Subcutaneous abdominal adipose tissue (tissue), 5 donors: ENCODE results near the gene TRIAP1.

ENCODE experiments used
- H3K27ac ChIP-seq: one replicate; pipeline ENCODE4 v1.7.0; 2013; ENCODE audit warnings: low read depth, mild to moderate bottlenecking, inconsistent platforms, low read length, moderate library complexity
- H3K27me3 ChIP-seq, 5 donors: one replicate each; pipeline ENCODE4 v1.7.0; 2013; ENCODE audit warnings: low read length in 5 of 5, inconsistent platforms in 1 of 5; ENCODE audit not compliant: control insufficient read depth in 5 of 5, insufficient read depth in 4 of 5
- H3K36me3 ChIP-seq, 5 donors: one replicate each; pipeline ENCODE4 v1.7.0; 2013; ENCODE audit warnings: low read length in 5 of 5; ENCODE audit not compliant: control insufficient read depth in 5 of 5, insufficient read depth in 5 of 5
- H3K4me1 ChIP-seq, 5 donors: one replicate each; pipeline ENCODE4 v1.7.0; 2013; ENCODE audit warnings: low read length in 5 of 5, mild to moderate bottlenecking in 3 of 5, moderate library complexity in 1 of 5; ENCODE audit not compliant: control insufficient read depth in 5 of 5, insufficient read depth in 5 of 5
- H3K4me3 ChIP-seq, 5 donors: one replicate each; pipeline ENCODE4 v1.7.0; 2013; ENCODE audit warnings: low read length in 5 of 5, low read depth in 1 of 5
- H3K9ac ChIP-seq, 5 donors: one replicate each; pipeline ENCODE4 v1.7.0; 2013; ENCODE audit warnings: low read length in 5 of 5, mild to moderate bottlenecking in 4 of 5, moderate library complexity in 3 of 5
- H3K9me3 ChIP-seq, 5 donors: one replicate each; pipeline ENCODE4 v1.7.0; 2013; ENCODE audit warnings: low read length in 5 of 5; ENCODE audit not compliant: control insufficient read depth in 5 of 5
- donor health status: healthy.
- donor health status: healthy.
- donor health status: healthy.
- donor health status: healthy.
- donor health status: healthy.

The TRIAP1 gene

DNA sequence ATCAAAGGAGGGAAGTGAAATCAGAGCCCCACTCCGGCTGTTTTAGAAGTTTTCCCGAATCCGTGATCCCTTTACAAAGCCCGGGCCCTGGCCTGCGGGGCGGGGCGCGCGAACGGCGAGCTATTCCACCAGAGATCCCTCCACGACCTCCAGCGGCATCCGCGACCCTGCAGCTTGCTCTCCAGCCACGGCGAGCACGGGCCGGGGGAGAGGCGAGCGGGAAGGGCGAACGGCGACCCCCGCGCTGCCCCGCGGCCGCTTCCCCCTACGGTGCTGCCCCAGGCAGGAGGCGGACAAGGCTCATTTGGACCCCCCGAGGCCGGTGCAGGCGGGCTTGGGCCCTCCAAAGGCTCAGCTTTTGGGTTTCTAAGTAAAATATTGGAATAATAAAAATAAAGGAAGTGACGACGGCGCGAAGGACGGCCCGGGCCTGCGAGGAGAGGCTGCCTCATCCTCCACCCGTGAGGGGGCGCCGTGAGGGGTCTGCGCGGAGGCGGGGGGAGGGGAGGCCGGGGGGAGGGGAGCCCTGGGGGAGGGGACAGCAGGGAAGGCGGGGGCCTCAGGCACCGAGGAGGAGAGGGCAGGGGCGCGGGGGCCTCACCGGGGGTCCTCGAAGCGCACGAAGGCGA lies 22.8 kb upstream of the TRIAP1 start:
- H3K9ac ChIP-seq: peak overlapping the region; percentile 75 to 92 (median 87)
- H3K36me3 ChIP-seq: peaks cover 12 to 27% (median 21%) of the 10 kb centered on the region in 5 donors
- H3K4me3 ChIP-seq: peak overlapping the region; percentile 79 to 88 (median 86)
- H3K4me1 ChIP-seq: peaks cover 6 to 34% (median 25%) of the 10 kb centered on the region in 5 donors
- peak overlapping the region; percentile 76 for H3K27ac ChIP-seq
- H3K9me3 ChIP-seq: no peaks in the 10 kb centered on the region
- no peaks in the 10 kb centered on the region for H3K27me3 ChIP-seq

DNA sequence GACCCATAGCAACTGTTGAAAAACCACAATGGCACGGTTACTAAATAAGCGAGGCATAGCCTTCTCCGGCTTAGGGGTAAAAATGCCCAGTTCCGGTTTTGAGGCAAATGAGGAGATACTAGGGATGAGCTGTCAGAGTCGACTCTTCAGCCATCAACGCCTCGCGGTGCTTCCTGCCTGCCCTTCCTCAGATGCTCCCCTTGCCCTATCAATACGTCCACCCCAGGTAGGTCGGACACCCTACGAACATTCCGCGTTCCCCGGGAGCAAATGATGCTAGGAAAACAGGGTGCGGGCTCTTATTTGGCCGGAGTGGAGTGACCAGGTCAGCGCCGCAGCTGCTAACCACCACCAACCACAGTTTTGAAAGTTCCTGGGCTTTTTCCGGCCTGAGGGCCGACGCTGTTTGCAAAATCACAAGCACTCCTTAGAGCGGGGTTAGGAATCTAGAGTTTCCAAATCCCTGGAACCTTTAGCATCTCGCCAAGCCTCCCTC lies 22.2 kb upstream of the TRIAP1 start:
- Histone ChIP-seq H3K36me3 (peaks cover 16 to 32% (median 26%) of the 10 kb centered on the region in 5 donors), H3K27ac (peak overlapping the region; percentile 76), H3K27me3 (no peaks in the 10 kb centered on the region)

DNA sequence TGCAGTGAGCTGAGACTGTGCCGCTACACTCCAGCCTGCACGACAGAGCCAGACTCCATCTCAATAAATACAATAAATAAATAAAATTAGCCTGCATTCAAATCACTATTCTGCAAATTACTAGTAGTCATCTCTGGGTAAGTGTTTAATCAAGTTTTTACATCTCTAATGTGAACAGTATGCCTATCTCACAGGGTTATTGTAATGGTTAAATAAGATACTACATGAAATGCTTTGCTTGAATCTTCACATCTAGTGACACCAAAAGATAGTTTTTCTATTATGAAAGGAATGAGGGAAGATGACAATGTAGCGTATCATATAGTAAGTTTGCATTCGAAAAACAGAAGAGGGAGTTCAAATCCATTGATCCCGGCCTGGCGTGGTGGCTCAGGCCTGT lies 21.3 kb upstream of the TRIAP1 start:
- H3K27me3 ChIP-seq: no peaks in the 10 kb centered on the region
- H3K4me1 ChIP-seq: peaks cover 6 to 34% (median 25%) of the 10 kb centered on the region in 5 donors
- no peak overlapping the region for H3K27ac ChIP-seq
- H3K36me3 ChIP-seq: peaks cover 22 to 41% (median 36%) of the 10 kb centered on the region in 5 donors
- no peak overlapping the region for H3K9ac ChIP-seq
- no peaks in the 10 kb centered on the region for H3K9me3 ChIP-seq
- no peak overlapping the region for H3K4me3 ChIP-seq

More for the DNA sequence above, 22.2 kb upstream of the TRIAP1 start:
- Histone ChIP-seq H3K4me3 (peak overlapping the region; percentile 79 to 88 (median 86)), H3K9me3 (no peaks in the 10 kb centered on the region), H3K9ac (peak overlapping the region; percentile 75 to 92 (median 87)), H3K4me1 (peaks cover 6 to 34% (median 25%) of the 10 kb centered on the region in 5 donors)

DNA sequence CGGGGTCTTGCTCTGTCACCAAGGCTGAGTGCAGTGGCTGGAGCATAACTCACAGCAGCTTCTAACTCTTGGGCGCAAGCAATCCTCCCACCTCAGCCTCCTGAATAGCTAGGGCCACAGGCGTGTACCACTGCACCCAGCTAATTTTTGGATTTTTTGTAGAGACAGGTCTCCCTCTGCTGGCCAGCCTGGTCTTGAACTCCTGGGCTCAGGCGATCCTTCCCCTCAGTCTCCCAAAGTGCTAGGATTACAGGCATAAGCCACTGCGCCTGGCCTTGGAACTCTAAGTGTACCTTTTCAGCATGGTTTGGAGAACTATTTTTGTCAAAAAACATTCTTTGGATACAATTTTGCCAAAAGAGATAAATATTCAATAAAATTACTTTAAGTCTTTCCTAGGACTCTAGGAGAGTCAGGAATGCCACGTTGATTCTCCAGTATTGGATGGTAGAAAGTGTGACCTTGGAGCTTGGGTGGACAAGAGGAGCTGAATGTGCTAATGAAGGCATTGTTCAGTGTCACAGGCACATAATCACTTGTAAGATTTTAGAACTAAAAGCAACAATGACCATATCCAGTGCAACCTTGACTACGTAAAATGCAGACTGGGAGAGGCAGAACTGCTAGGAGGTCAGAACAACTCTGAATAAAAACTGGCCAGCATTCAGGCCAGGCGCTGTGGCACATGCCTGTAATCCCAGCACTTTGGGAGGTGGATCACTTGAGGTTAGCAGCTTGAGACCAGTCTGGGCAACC lies 20.6 kb upstream of the TRIAP1 start:
- H3K9me3 ChIP-seq: no peaks in the 10 kb centered on the region
- H3K27ac ChIP-seq: no peak overlapping the region
- H3K27me3 ChIP-seq: no peaks in the 10 kb centered on the region
- peaks cover 26 to 48% (median 42%) of the 10 kb centered on the region in 5 donors for H3K36me3 ChIP-seq
- H3K4me1 ChIP-seq: peaks cover 6 to 34% (median 25%) of the 10 kb centered on the region in 5 donors
- no peak overlapping the region for H3K4me3 ChIP-seq
- peak overlapping the region in 1 of 5 donors; percentile 25 for H3K9ac ChIP-seq

DNA sequence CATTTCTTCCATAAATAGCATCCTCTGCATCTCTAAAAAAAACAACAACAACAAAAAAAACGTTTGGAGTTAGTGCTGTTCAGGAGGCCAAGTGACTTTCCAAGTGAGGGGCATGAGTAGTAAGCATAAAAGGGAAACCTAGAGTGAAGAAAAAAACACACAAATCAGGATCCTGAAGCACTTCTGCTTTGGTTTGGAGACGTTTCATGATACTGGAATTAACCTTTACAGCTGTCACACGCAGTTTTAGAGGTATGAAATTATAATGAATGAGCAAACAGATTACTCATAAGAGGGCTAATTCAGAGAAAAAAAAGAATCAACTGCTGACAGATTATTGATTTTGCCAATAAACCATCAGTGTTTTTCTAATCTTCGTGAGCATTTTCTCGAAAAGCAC lies 19.6 kb upstream of the TRIAP1 start:
- Histone ChIP-seq H3K27ac (no peak overlapping the region), H3K9me3 (no peaks in the 10 kb centered on the region), H3K4me3 (no peak overlapping the region), H3K27me3 (no peaks in the 10 kb centered on the region), H3K4me1 (peaks cover 6 to 34% (median 25%) of the 10 kb centered on the region in 5 donors), H3K36me3 (peaks cover 26 to 56% (median 48%) of the 10 kb centered on the region in 5 donors), H3K9ac (no peak overlapping the region)

DNA sequence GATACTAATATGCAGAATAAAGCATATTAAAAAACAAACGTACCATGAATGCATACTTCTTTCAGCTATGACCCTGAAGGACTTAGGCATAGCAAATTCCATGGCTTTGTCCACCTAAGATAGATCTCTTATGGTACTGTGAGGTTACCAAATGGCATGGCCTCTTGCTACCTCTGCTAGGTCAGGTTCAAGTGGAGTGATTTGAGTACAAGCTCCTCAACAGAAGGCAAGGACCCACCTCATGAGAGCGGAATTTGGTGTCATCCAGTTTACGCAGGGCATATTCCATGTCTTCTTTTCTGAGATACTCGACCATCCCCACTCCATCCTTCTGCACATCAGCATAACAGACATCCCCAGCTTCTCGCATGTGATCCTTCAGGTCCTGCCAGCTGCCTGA lies 17.5 kb upstream of the TRIAP1 start:
- Histone ChIP-seq H3K27me3 (no peaks in the 10 kb centered on the region), H3K4me3 (no peak overlapping the region), H3K9me3 (no peaks in the 10 kb centered on the region), H3K4me1 (peaks cover 3 to 23% (median 18%) of the 10 kb centered on the region in 5 donors), H3K9ac (no peak overlapping the region), H3K36me3 (peaks cover 33 to 76% (median 64%) of the 10 kb centered on the region in 5 donors), H3K27ac (no peak overlapping the region)

DNA sequence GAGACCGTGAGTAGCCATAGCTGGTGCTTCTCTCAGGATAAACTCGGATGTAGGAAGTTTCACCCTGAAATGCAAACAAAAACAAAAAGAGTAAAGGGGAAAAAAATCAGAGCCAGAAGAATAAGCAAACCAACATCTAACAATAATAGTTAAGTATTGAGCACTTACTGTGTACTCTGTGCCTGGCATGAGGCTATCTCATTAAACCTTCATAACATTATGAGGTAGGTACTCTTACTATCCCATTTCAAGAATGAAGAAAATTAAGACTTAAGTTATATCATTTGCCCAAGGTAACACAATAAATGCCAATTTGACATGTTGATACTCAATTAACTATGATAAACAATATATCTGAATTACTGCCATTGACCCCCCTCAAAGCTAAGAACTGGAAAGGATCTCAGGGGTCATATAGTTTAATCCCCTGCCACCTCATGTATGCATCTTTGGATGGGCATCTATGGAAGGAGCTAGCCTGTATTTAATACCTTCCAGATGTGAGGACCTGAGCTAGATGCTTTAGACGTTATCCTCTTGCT lies 16.0 kb upstream of the TRIAP1 start:
- Histone ChIP-seq H3K36me3 (peaks cover 37 to 86% (median 72%) of the 10 kb centered on the region in 5 donors), H3K4me1 (peaks cover 0 to 11% (median 3%) of the 10 kb centered on the region in 5 donors), H3K9me3 (no peaks in the 10 kb centered on the region), H3K27me3 (no peaks in the 10 kb centered on the region), H3K4me3 (no peak overlapping the region), H3K27ac (no peak overlapping the region), H3K9ac (peak overlapping the region in 1 of 5 donors; percentile 11)

DNA sequence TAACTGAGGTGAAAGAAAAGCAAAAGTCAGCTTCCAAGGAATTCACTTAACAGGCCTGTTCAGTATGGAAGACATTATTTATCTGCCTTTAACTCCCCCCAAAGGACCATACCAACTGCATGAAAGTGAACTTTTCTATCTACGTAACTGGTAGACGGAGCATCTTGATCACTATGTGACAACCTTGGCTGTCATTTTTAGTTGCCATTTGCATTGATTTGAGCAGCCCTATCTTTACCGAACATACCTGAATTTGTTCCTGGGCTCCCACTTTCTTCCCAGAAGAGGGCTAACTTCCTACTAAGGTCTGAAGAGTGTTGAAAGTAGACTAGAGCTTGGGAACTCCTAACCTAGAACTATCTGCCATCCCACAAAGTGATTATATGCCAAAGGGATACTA lies 14.0 kb upstream of the TRIAP1 start:
- Histone ChIP-seq H3K9ac (no peak overlapping the region), H3K9me3 (no peaks in the 10 kb centered on the region), H3K27ac (no peak overlapping the region), H3K4me1 (no peaks in the 10 kb centered on the region), H3K27me3 (no peaks in the 10 kb centered on the region), H3K36me3 (peaks cover 38 to 90% (median 79%) of the 10 kb centered on the region in 5 donors), H3K4me3 (no peak overlapping the region)

DNA sequence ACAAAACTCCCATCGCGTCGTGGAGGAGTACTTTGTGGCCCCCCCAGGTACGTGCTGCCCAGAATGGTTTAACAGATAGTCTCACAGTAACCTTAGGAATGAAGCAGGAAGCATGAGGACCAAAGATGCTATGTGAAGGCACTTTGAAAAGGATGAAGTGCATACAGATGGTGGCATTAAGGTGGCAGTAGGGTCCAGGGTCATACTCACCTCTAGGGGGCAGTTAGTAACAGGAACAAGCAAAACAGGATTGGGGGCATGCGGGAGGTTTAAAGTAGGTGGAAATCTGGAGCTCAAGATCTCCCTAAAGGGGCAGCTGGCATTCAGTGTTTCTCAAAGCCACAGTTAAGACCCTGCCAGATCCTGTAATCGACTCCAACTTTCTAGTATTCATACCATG lies 10.9 kb upstream of the TRIAP1 start:
- H3K27ac ChIP-seq: no peak overlapping the region
- no peak overlapping the region for H3K4me3 ChIP-seq
- peak overlapping the region in 1 of 5 donors; percentile 30 for H3K9ac ChIP-seq
- no peaks in the 10 kb centered on the region for H3K9me3 ChIP-seq
- peaks cover 17 to 71% (median 53%) of the 10 kb centered on the region in 5 donors for H3K36me3 ChIP-seq
- H3K4me1 ChIP-seq: no peaks in the 10 kb centered on the region
- H3K27me3 ChIP-seq: no peaks in the 10 kb centered on the region

DNA sequence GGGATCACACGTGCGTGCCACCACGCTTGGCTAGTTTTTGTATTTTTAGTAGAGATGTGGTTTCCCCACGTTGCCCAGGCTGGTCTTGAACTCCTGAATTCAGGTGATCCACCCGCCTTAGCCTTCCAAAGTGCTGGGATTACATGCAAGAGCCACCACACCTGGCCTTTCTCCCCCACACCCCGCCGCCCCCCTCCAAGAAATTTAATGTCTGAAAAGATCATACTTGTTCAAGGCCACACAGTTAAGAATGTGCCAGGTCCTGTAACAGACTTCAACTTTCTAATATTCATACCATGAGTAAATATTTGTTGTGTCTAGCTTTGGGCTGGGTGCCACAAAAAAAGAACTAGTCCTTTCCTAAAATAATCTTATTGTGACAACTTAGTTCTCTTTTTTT lies 9.1 kb upstream of the TRIAP1 start:
- no peaks in the 10 kb centered on the region for H3K27me3 ChIP-seq
- peaks cover 15 to 56% (median 43%) of the 10 kb centered on the region in 5 donors for H3K36me3 ChIP-seq

More for the DNA sequence above, 9.1 kb upstream of the TRIAP1 start:
- H3K4me1 ChIP-seq: no peaks in the 10 kb centered on the region
- no peak overlapping the region for H3K4me3 ChIP-seq
- no peaks in the 10 kb centered on the region for H3K9me3 ChIP-seq
- H3K27ac ChIP-seq: no peak overlapping the region
- no peak overlapping the region for H3K9ac ChIP-seq
